ENCODE data around the gene CAPNS2.

GRCh38 chr16:55529018-55529417 is 37.5 kb upstream of the CAPNS2 start:
- TF ChIP-seq CTCF (IDR thresholded peaks at IDR 0.05) = no peak
- no peak for TF ChIP-seq POLR2AphosphoS5 (IDR thresholded peaks at IDR 0.05)
- no peak for TF ChIP-seq POLR2A (IDR thresholded peaks at IDR 0.05)

Measured in gastroesophageal sphincter (tissue), 3 donors.